Adrenal gland (tissue), 12 donors: ENCODE results near the gene RALY. TPM values are rescaled to one million over a fixed set of nuclear protein-coding genes. Genes with fewer than 3 reads are reported as not detected.

Source experiments
- DNase-seq, 7 donors: peaks; one replicate each; pipeline ENCODE4 v3.0.0-alpha.2; 2019 to 2020
- H3K27ac ChIP-seq, 5 donors: fragments of 200-600 bp; sonication (generic) in 4 of 5; 1 replicate in 3 of 5; 2 replicates in 2 of 5; pipeline versions ENCODE4 v1.5.1 to v1.8.0; 2016 to 2020; ENCODE audit warnings: mild to moderate bottlenecking in 1 of 5
- H3K27me3 ChIP-seq: fragments of 200-600 bp; 2 replicates; pipeline ENCODE4 v1.8.0; 2021
- H3K36me3 ChIP-seq, 2 donors: fragments of 200-600 bp; replicated peaks in 1 of 2; 1 replicate in 1 of 2; 2 replicates in 1 of 2; pipeline versions ENCODE4 v1.5.1 to v1.8.0; 2018 to 2022
- H3K4me1 ChIP-seq, 2 donors: fragments of 200-600 bp; replicated peaks in 1 of 2; 1 replicate in 1 of 2; 2 replicates in 1 of 2; pipeline versions ENCODE4 v1.5.1 to v1.8.0; 2018 to 2021
- H3K4me3 ChIP-seq, 4 donors: fragments of 200-600 bp; sonication (generic) in 3 of 4; one replicate each; pipeline ENCODE4 v1.5.1; 2016 to 2018
- H3K9me3 ChIP-seq, 3 donors: fragments of 200-600 bp; sonication (generic) in 1 of 3; replicated peaks in 1 of 3; 1 replicate in 2 of 3; 2 replicates in 1 of 3; pipeline versions ENCODE4 v1.5.1 to v1.8.0; 2016 to 2021
- POLR2A ChIP-seq, 2 donors: fragments of 450-650 bp; IDR thresholded peaks; one replicate each; pipeline ENCODE4 v1.6.1; 2017; ENCODE audit warnings: antibody characterized with exemption in 2 of 2, mild to moderate bottlenecking in 2 of 2, moderate library complexity in 1 of 2
- WGBS, 4 donors: extraction: QIAGEN DNeasy Blood & Tissue Kit in 2 of 4; methylation state at CpG; one replicate each; pipeline versions ENCODE4 v1.1.5 to v1.1.7; 2013 to 2017; 5-methylcytosine and 5-hydroxymethylcytosine counted together
- intact Hi-C, 2 donors: fragments of 100-400 bp; cut with DNase I; formaldehyde crosslinking; loops; one replicate each; pipeline versions ENCODE4 v1.14.1 to v1.15.0; 2022 to 2023
- polyA plus RNA-seq, 3 donors: library from polyadenylated mRNA; stranded (reverse); fragments of 200-250 nt in 2 of 3; fragments of 350-450 nt in 1 of 3; fragmentation: Illumina TruSeq in 1 of 3; extraction: RNeasy Lipid Tissue Mini Kit (QIAGEN cat#74804) in 1 of 3; gene quantifications; one replicate each; pipeline ENCODE4 v1.2.3, GENCODE V29; 2013 to 2014
- total RNA-seq, 9 donors: library from RNA; depleted of rRNA in 4 of 9; stranded (reverse); fragments of >200 nt in 4 of 9; fragments of 120-200 nt in 1 of 9; fragmentation: NEBNext Ultra II Directional in 1 of 9; extraction: Animal tissue kit (Norgen Biotek cat#: 25700) in 1 of 9; gene quantifications; one replicate each; pipeline versions ENCODE4 v1.1.0 to v1.2.4, GENCODE V29; 2013 to 2023
- TF ChIP-seq, protein P1 (sequence below), 6 experiments: fragments of 450-650 bp in 4 of 6; fragments of 200-600 bp in 2 of 6; sonication (generic) in 1 of 6; IDR thresholded peaks; 1 replicate in 5 of 6; 2 replicates in 1 of 6; pipeline versions ENCODE4 v1.5.1 to v1.8.0; 2016 to 2021; ENCODE audit warnings: antibody characterized with exemption in 6 of 6, mild to moderate bottlenecking in 2 of 6, moderate library complexity in 1 of 6
- donor health status: healthy with polysubstance abuse.
- donor health status: Bipolar disorder and iron deficiency.
- donor health status: DM: yes; HTN: yes; CAD: no.
- donor health status: DM: no; HTN: no; CAD: no.
- donor health status: DM: no; HTN: no; CAD: no.
- donor health status: DM: yes; HTN: yes; CAD: no.

The RALY gene
- total and polyA plus RNA-seq, 12 donors = 30.0 to 128 (median 78.1) TPM

- intact Hi-C loops = no loop called here
- 24 to 67% (median 39%) methylated on average over 1 of the region's 1 CpG for WGBS, 4 donors
- no peak overlapping the region for H3K4me3 ChIP-seq
- no peaks in the 10 kb centered on the region for H3K9me3 ChIP-seq
- H3K4me1 ChIP-seq = peaks cover 0 to 47% of the 10 kb centered on the region in 2 donors
- TF ChIP-seq, protein P1, sequence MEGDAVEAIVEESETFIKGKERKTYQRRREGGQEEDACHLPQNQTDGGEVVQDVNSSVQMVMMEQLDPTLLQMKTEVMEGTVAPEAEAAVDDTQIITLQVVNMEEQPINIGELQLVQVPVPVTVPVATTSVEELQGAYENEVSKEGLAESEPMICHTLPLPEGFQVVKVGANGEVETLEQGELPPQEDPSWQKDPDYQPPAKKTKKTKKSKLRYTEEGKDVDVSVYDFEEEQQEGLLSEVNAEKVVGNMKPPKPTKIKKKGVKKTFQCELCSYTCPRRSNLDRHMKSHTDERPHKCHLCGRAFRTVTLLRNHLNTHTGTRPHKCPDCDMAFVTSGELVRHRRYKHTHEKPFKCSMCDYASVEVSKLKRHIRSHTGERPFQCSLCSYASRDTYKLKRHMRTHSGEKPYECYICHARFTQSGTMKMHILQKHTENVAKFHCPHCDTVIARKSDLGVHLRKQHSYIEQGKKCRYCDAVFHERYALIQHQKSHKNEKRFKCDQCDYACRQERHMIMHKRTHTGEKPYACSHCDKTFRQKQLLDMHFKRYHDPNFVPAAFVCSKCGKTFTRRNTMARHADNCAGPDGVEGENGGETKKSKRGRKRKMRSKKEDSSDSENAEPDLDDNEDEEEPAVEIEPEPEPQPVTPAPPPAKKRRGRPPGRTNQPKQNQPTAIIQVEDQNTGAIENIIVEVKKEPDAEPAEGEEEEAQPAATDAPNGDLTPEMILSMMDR (IDR thresholded peaks at IDR 0.05) = no peak
- TF ChIP-seq POLR2A (IDR thresholded peaks at IDR 0.05) = no peak
- H3K36me3 ChIP-seq = no peaks in the 10 kb centered on the region
- no peak overlapping the region for H3K27ac ChIP-seq
- no peaks in the 10 kb centered on the region for H3K27me3 ChIP-seq
- DNase-seq = no peak
These were observed 24.5 kb downstream of the RALY start for GRCh38 chr20:34018166-34018565.

GRCh38 chr20:34022151-34022838 is 28.6 kb downstream of the RALY start:
- TF ChIP-seq, protein P1 (IDR thresholded peaks at IDR 0.05) = peak in 2 of 6 experiments; percentile 7 to 14
- no peak for TF ChIP-seq POLR2A (IDR thresholded peaks at IDR 0.05)
- Histone ChIP-seq H3K27me3 (no peaks in the 10 kb centered on the region), H3K27ac (no peak overlapping the region), H3K9me3 (no peaks in the 10 kb centered on the region), H3K4me3 (no peak overlapping the region), H3K4me1 (peaks cover 18 to 40% of the 10 kb centered on the region in 2 donors), H3K36me3 (no peaks in the 10 kb centered on the region)
- intact Hi-C loops = no loop called here
- DNase-seq = no peak
- 79 to 89% (median 86%) methylated on average over 4 of the region's 4 CpGs for WGBS, 4 donors

DNA sequence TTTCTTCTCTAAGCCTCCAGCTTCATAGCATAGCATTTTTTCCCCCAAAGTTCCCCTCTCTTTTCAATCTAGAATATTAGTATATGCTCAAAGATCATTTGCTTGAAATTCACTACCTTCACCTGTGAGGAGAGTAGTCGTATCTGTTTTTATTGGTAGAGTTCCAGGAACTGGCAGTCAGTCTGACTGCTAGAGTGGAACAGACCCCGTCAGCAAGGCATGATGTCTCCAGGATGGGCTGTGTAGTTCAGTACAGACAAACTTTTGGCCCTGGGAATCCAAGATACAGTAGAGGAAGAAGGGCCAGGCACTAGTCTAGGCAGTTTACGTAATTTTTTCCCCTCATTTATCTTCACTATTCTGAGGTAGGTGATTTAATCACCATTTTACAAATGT is 29.1 kb downstream of the RALY start:
- Histone ChIP-seq H3K4me1 (peaks cover 18 to 40% of the 10 kb centered on the region in 2 donors), H3K4me3 (no peak overlapping the region), H3K36me3 (no peaks in the 10 kb centered on the region), H3K27ac (no peak overlapping the region), H3K27me3 (no peaks in the 10 kb centered on the region), H3K9me3 (no peaks in the 10 kb centered on the region)
- WGBS, 4 donors = 82 to 86% (median 85%) methylated on average over 3 of the region's 3 CpGs
- intact Hi-C loops = no loop called here
- TF ChIP-seq, protein P1 (IDR thresholded peaks at IDR 0.05) = no peak
- TF ChIP-seq POLR2A (IDR thresholded peaks at IDR 0.05) = no peak
- DNase-seq = no peak

DNA sequence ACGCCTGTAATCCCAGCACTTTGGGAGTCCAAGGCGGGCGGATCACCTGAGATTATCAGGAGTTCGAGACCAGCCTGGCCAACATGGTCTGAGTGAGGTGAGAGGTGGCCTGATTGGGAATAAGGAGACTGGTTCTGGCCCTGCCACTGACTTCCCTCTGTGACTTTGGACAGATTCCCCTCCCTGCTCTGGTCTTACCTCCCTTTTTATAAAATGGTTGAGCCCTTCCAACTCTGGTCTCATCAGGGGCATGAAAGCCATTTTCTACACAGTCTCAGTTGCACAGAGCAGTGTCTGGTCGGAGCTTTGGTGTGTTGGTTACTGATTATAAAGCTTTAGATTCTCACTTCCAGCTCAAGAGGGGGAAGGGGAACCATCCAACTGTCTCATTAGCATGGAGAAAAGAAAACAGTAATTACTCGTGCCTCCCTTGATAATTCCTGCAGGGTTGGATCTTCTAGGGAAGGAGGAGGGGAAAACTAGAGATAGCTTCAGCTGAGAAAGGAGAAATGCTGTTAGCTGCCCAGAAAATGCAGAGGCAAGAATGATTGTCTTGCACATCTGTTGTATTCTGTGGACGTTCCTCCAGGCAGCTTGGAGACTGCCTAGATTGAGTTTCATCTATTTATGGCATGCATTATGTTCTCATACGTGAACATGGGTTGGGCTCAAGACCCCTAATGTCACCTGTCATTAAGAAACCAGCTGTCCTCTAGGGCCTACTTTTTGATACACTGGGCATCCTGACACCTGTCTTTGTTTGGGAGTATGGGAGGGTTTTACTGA is 30.4 kb downstream of the RALY start:
- no peak overlapping the region for H3K4me3 ChIP-seq
- peaks cover 18 to 36% of the 10 kb centered on the region in 2 donors for H3K4me1 ChIP-seq
- H3K27ac ChIP-seq = no peak overlapping the region
- no peaks in the 10 kb centered on the region for H3K27me3 ChIP-seq
- intact Hi-C loops = no loop called here
- no peak for TF ChIP-seq POLR2A (IDR thresholded peaks at IDR 0.05)
- TF ChIP-seq, protein P1 (IDR thresholded peaks at IDR 0.05) = no peak
- H3K9me3 ChIP-seq = no peaks in the 10 kb centered on the region
- H3K36me3 ChIP-seq = no peaks in the 10 kb centered on the region
- DNase-seq = no peak
- WGBS, 4 donors = 66 to 79% (median 78%) methylated on average over 7 to 8 of the region's 8 CpGs
